HCT116 (cell line): ENCODE results near the gene NCKAP5L.

Source experiments
- POLR2A ChIP-seq: IDR thresholded peaks from 2 replicates; pipeline ENCODE4 v1.7.0; 2011; ENCODE audit warnings: borderline replicate concordance; ENCODE audit not compliant: insufficient read depth, insufficient read length; ENCODE audit errors: extremely low read depth
- REST ChIP-seq: IDR thresholded peaks from 2 replicates; pipeline ENCODE4 v1.6.1; 2012; ENCODE audit warnings: low read depth
- SIN3A ChIP-seq: IDR thresholded peaks from 2 replicates; pipeline ENCODE4 v1.6.1; 2012; ENCODE audit warnings: low read depth
- YY1 ChIP-seq: IDR thresholded peaks from 2 replicates; pipeline ENCODE4 v1.6.1; 2011; ENCODE audit warnings: low read length, low read depth, moderate library complexity, mild to moderate bottlenecking; ENCODE audit not compliant: insufficient replicate concordance; ENCODE audit errors: extremely low read depth
- TF ChIP-seq, protein P1 (sequence below), 3 experiments: fragments of 200-600 bp in 1 of 3; sonication (generic) in 1 of 3; IDR thresholded peaks in 2 of 3; conservative IDR thresholded peaks in 1 of 3; 2 replicates each; pipeline ENCODE4 v1.5.1; 2012 to 2017; ENCODE audit warnings: low read depth in 2 of 3, low read length in 2 of 3, antibody characterized with exemption in 1 of 3, borderline replicate concordance in 1 of 3, control low read depth in 1 of 3, mild to moderate bottlenecking in 1 of 3, mixed read lengths in 1 of 3, mixed run types in 1 of 3, moderate library complexity in 1 of 3; ENCODE audit not compliant: insufficient read depth in 1 of 3
- TF ChIP-seq, protein P2 (sequence below): IDR thresholded peaks from 2 replicates; pipeline ENCODE4 v1.6.1; 2012

GRCh38 chr12:49805409-49805808, 22.8 kb downstream of the NCKAP5L start:
- TF ChIP-seq, protein P1, sequence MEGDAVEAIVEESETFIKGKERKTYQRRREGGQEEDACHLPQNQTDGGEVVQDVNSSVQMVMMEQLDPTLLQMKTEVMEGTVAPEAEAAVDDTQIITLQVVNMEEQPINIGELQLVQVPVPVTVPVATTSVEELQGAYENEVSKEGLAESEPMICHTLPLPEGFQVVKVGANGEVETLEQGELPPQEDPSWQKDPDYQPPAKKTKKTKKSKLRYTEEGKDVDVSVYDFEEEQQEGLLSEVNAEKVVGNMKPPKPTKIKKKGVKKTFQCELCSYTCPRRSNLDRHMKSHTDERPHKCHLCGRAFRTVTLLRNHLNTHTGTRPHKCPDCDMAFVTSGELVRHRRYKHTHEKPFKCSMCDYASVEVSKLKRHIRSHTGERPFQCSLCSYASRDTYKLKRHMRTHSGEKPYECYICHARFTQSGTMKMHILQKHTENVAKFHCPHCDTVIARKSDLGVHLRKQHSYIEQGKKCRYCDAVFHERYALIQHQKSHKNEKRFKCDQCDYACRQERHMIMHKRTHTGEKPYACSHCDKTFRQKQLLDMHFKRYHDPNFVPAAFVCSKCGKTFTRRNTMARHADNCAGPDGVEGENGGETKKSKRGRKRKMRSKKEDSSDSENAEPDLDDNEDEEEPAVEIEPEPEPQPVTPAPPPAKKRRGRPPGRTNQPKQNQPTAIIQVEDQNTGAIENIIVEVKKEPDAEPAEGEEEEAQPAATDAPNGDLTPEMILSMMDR (IDR thresholded peaks at IDR 0.05 in 2 of 3, conservative IDR thresholded peaks at IDR 0.05 in 1 of 3; ENCODE audit: borderline replicate concordance in 1 of 3, insufficient read depth in 1 of 3, low read depth in 2 of 3, low read length in 2 of 3), result no peak
- TF ChIP-seq REST (no peak), SIN3A (no peak), POLR2A (no peak), YY1 (no peak)
- TF ChIP-seq, protein P2, sequence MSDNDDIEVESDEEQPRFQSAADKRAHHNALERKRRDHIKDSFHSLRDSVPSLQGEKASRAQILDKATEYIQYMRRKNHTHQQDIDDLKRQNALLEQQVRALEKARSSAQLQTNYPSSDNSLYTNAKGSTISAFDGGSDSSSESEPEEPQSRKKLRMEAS, result no peak
